GM19238 (cell line): ENCODE results near the gene SLC25A39.
A peak's percentile ranks its signal among the peaks of the same experiment; 100 is the strongest.
"Not testable (repeated sequence)": the region's sequence is repeated elsewhere in the genome, so short reads cannot be mapped to it uniquely, and the experiment has no call there.

Experiments
- DNase-seq: peaks from one replicate; pipeline ENCODE4 v3.0.0; 2011; ENCODE audit warnings: low spot score; ENCODE audit not compliant: insufficient read length

The SLC25A39 gene

GRCh38 chr17:44354582-44355561 is 30.2 kb upstream of the SLC25A39 start:
- peak; percentile 59 for DNase-seq

- DNase-seq = no peak
These were observed 29.2 kb upstream of the SLC25A39 start for GRCh38 chr17:44353672-44354331.

- no peak for DNase-seq
These were observed 28.4 kb upstream of the SLC25A39 start for GRCh38 chr17:44352828-44353671.

GRCh38 chr17:44351961-44352827 is 27.6 kb upstream of the SLC25A39 start:
- no peak for DNase-seq

- DNase-seq = no peak
These were observed 26.8 kb upstream of the SLC25A39 start for GRCh38 chr17:44351464-44351863.

- peak; percentile 83 for DNase-seq
These were observed 26.2 kb upstream of the SLC25A39 start for GRCh38 chr17:44350733-44351226.

- no peak for DNase-seq
These were observed 25.0 kb upstream of the SLC25A39 start for GRCh38 chr17:44349553-44350070.

GRCh38 chr17:44348988-44349364 is 24.4 kb upstream of the SLC25A39 start:
- no peak for DNase-seq

- peak; percentile 77 for DNase-seq
These were observed 23.8 kb upstream of the SLC25A39 start for GRCh38 chr17:44348234-44348987.

GRCh38 chr17:44347206-44348055 is 22.8 kb upstream of the SLC25A39 start:
- not testable (repeated sequence) for DNase-seq

- no peak for DNase-seq
These were observed 21.6 kb upstream of the SLC25A39 start for GRCh38 chr17:44346064-44346844.

GRCh38 chr17:44345454-44346026 is 20.9 kb upstream of the SLC25A39 start:
- no peak for DNase-seq

- peak; percentile 92 for DNase-seq
These were observed 20.4 kb upstream of the SLC25A39 start, which contains the start of gene GRN for GRCh38 chr17:44344939-44345453. Gene GRN (plus strand): TSS chr17:44345302. CDS start chr17:44349165, 3,863 bp downstream.

GRCh38 chr17:44343510-44344209 is 19.0 kb upstream of the SLC25A39 start:
- no peak for DNase-seq

- not testable (repeated sequence) for DNase-seq
These were observed 15.9 kb upstream of the SLC25A39 start for GRCh38 chr17:44340553-44340952.

- DNase-seq = no peak
These were observed 14.1 kb upstream of the SLC25A39 start for GRCh38 chr17:44338702-44339101.
